ENCODE measurements around the gene CALCOCO1.

Gene CALCOCO1

GRCh38 chr12:53664936-53665335 is 62.3 kb downstream of the CALCOCO1 start:
- DNase-seq (ENCODE audit: low read depth in 3 of 3): no peak

GRCh38 chr12:53664191-53664590 is 63.1 kb downstream of the CALCOCO1 start:
- DNase-seq (ENCODE audit: low read depth in 3 of 3): no peak

- no peak for DNase-seq (ENCODE audit: low read depth in 3 of 3)
These were observed 67.2 kb downstream of the CALCOCO1 start for GRCh38 chr12:53660041-53660440.

- no peak for DNase-seq (ENCODE audit: low read depth in 3 of 3)
These were observed 67.7 kb downstream of the CALCOCO1 start for GRCh38 chr12:53659571-53659981.

GRCh38 chr12:53659011-53659551 is 68.2 kb downstream of the CALCOCO1 start:
- no peak for DNase-seq (ENCODE audit: low read depth in 3 of 3)
